SK-N-MC (cell line): ENCODE results near the gene IFI35.

Source experiments
- DNase-seq: peaks from one replicate; pipeline ENCODE4 v3.0.0-alpha.2; 2011; ENCODE audit warnings: low read depth, low spot score
- H3K27ac ChIP-seq: fragments of 200-600 bp; sonication (generic); 2 replicates; pipeline ENCODE4 v1.5.1; 2016; ENCODE audit warnings: mixed run types
- H3K36me3 ChIP-seq: fragments of 200-600 bp; sonication (generic); 2 replicates; pipeline ENCODE4 v1.6.1; 2017; ENCODE audit warnings: antibody characterized with exemption, low read length, mixed read lengths; ENCODE audit not compliant: insufficient read depth
- H3K4me3 ChIP-seq: fragments of 200-600 bp; sonication (generic); 2 replicates; pipeline ENCODE4 v1.5.1; 2016
- H3K9ac ChIP-seq: fragments of 200-600 bp; sonication (generic); 2 replicates; pipeline ENCODE4 v1.8.0; 2017; ENCODE audit warnings: mixed run types, mixed read lengths; ENCODE audit not compliant: insufficient read length
- H3K9me3 ChIP-seq: fragments of 200-600 bp; sonication (generic); 2 replicates; pipeline ENCODE4 v1.6.1; 2017; ENCODE audit warnings: low read depth, mild to moderate bottlenecking, antibody characterized with exemption, low read length, moderate library complexity, mixed read lengths
- EZH2 ChIP-seq: fragments of 200-600 bp; sonication (generic); IDR thresholded peaks from one replicate; pipeline ENCODE4 v1.6.1; 2017; ENCODE audit warnings: antibody characterized with exemption
- FOXP2 ChIP-seq: optimal IDR thresholded peaks from 2 replicates; pipeline ENCODE3; 2011; ENCODE audit warnings: mild to moderate bottlenecking, moderate library complexity; ENCODE audit not compliant: insufficient read depth; ENCODE audit errors: extremely low read length, control extremely low read depth
- POLR2AphosphoS5 ChIP-seq: IDR thresholded peaks from 2 replicates; pipeline ENCODE4 v1.6.1; 2012; ENCODE audit warnings: mild to moderate bottlenecking, low read depth, low read length, borderline replicate concordance

Gene IFI35

DNA sequence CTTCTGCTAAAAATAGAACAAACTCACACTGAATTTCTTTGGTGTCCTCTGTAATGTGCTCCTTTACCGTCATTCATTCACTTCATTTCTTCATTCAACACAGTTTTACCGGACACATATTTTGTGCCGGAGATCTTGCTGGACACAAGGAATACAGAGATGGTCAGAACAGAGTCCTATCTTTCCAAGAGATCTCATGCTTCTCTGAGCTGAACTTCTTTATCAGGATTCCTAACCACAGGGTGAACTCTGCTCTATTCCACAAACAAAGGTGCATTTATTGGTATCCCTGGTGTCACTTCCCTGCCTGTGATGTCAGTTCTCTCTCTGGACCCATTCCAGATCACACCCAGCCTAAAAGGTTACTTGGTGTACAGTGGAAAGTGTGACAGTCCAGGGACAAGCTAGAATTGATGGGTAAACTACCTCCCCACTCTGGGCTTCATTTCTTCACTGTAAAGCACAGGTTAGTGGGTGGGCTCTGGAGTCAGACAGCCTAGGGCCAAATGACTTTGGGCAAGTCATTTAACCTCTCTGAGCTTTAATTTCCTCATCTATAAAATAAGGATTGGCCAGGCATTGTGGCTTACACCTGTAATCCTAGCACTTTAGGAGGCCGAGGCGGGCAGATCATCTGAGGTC lies 4.2 kb downstream of the IFI35 start:
- no peaks in the 10 kb centered on the region for H3K9me3 ChIP-seq
- no peaks in the 10 kb centered on the region for H3K36me3 ChIP-seq
- H3K9ac ChIP-seq: no peak overlapping the region
- H3K4me3 ChIP-seq: no peak overlapping the region
- DNase-seq: no peak
- TF ChIP-seq EZH2 (no peak), POLR2AphosphoS5 (no peak), FOXP2 (no peak)
- H3K27ac ChIP-seq: no peak overlapping the region

DNA sequence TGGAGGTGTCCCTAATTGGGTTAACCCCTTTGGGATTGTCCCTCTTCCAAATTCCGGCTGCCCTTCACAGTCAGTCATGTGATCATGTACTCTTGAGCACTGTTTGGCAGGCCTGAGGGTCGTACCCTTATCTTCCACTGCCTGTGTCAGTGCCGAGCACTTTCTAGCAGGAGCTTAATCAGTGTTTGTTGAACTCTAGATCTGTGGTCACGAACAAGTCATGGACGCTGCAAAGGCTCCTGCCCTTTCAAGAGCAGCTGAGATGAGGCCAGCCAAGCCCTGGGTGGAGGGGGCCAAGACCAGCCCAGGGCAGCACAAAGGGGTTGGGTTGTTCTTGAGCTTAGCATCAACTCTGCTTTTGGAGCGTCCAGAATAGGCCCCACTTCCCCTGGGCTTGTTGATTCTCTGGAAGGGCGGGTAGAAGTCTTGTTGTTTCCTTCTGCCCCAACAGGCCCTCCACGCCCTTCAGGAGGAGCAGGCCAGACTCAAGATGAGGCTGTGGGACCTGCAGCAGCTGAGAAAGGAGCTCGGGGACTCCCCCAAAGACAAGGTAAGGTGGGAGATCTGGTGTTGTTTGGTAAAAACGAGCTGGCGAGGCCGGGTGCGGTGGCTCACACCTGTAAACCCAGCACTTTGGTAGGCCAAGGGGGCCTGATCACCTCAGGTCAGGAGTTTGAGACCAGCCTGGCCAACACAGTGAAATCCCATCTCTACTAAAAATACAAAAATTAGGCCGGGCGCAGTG lies 5.3 kb downstream of the IFI35 start:
- Histone ChIP-seq H3K9me3 (no peaks in the 10 kb centered on the region), H3K9ac (no peak overlapping the region), H3K27ac (no peak overlapping the region), H3K36me3 (no peaks in the 10 kb centered on the region), H3K4me3 (no peak overlapping the region)
- no peak for TF ChIP-seq FOXP2
- no peak for TF ChIP-seq POLR2AphosphoS5
- TF ChIP-seq EZH2: no peak
- DNase-seq: no peak

DNA sequence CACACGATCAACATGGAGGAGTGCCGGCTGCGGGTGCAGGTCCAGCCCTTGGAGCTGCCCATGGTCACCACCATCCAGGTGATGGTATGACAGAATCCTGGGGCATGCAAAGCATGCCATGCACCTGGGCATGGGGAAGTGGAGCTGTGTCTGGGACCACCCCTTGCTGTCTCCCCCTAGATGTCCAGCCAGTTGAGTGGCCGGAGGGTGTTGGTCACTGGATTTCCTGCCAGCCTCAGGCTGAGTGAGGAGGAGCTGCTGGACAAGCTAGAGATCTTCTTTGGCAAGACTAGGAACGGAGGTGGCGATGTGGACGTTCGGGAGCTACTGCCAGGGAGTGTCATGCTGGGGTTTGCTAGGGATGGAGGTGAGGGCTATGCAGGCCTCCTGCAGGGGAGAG lies 6.7 kb downstream of the IFI35 start:
- H3K27ac ChIP-seq: no peak overlapping the region
- no peak for TF ChIP-seq EZH2
- no peak for TF ChIP-seq POLR2AphosphoS5
- TF ChIP-seq FOXP2: no peak
- no peak overlapping the region for H3K9ac ChIP-seq
- no peak overlapping the region for H3K4me3 ChIP-seq
- no peaks in the 10 kb centered on the region for H3K9me3 ChIP-seq
- DNase-seq: no peak
- H3K36me3 ChIP-seq: no peaks in the 10 kb centered on the region

DNA sequence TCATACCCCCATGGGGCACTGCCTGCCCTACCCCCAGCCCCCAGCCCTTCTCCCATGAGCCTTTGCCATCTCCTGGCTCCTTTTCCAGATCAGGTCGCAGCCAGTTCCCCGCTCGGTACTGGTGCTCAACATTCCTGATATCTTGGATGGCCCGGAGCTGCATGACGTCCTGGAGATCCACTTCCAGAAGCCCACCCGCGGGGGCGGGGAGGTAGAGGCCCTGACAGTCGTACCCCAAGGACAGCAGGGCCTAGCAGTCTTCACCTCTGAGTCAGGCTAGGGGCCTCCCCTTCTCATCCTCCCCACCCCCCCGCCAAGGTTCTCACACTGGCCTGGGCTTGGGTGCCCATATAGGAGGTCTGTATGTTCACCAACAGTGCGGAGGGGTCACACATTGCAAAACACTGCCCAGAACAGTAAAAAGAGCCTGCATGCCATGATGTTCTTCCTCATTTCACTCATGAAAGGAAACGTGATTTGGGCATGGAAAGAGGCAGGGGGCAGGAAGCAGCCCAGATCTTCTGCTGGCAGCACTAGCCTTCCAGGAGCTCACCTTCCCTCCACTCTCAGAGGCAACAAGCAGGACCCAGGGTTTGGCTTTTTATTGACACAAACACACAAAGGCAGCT lies 7.5 kb downstream of the IFI35 start:
- H3K36me3 ChIP-seq: no peaks in the 10 kb centered on the region
- H3K9ac ChIP-seq: no peak overlapping the region
- no peaks in the 10 kb centered on the region for H3K9me3 ChIP-seq
- H3K4me3 ChIP-seq: no peak overlapping the region
- no peak for TF ChIP-seq POLR2AphosphoS5
- no peak for TF ChIP-seq EZH2
- TF ChIP-seq FOXP2: no peak
- no peak overlapping the region for H3K27ac ChIP-seq
- DNase-seq: no peak

DNA sequence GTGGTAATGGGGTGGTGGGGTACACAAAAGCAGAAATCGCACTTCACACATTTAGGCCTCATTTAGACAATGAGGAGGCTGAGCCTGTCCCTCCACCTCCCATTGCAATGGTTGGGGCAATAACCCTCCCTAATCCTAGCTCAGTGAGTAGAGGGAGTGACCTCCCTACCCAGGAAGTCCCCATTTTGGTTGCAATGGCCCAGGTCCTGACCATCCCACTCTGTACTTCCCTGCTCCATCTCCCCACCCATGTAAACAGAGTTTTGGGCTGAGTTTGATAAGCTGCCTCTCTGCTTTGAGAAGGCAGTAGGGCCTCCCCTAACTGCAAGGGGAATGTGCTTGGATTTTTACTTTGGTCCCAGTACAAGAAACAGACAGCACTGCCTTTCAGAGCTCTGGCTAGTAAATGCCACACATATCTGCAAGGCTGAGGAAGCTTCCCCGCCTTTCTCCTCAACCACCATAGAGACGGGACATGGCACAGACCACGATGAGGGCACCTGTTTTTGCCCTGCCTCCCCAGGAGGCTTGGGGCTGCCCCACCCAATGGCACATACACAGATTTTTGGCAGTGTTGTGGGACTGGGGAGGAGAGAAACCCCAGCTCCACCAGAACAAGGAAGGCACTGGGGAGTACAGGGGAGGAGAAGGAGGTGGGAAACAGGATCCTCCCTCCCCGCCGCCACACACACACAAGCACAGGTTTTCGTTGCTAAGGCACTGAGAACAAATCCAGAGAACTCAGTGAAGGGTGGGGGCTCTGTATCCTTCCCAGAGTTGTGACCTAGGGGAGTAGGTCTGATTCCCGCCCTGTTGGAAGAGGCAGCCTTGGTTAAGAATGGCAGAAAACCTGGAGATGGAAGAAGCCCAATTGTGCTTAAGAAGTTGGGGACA lies 8.3 kb downstream of the IFI35 start:
- Histone ChIP-seq H3K4me3 (no peak overlapping the region), H3K36me3 (no peaks in the 10 kb centered on the region), H3K9me3 (no peaks in the 10 kb centered on the region), H3K27ac (no peak overlapping the region), H3K9ac (no peak overlapping the region)
- DNase-seq: no peak
- no peak for TF ChIP-seq FOXP2
- TF ChIP-seq POLR2AphosphoS5: no peak
- TF ChIP-seq EZH2: no peak

DNA sequence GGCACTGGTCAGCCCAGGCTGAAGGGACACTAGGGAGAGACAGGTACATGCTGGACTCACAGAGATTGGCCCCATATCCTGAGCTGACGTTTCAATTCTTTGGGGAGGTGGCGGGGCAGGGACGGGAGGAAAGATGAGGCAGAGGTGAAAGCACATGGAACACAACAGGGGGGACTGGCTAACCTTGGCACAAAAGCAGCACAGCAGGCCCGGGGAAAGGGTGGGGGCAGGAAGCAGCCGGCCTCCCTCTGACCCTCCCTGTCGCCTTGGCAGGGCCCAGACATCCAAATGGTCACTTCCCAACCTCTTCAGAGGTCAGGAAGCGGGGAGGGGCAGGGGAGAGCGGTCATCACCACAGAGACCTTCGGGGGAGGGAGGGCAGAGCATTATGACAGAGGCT lies 9.0 kb downstream of the IFI35 start:
- Histone ChIP-seq H3K27ac (no peak overlapping the region), H3K4me3 (no peak overlapping the region), H3K36me3 (no peaks in the 10 kb centered on the region), H3K9me3 (no peaks in the 10 kb centered on the region), H3K9ac (no peak overlapping the region)
- TF ChIP-seq FOXP2 (no peak), POLR2AphosphoS5 (no peak), EZH2 (no peak)
- DNase-seq: no peak

DNA sequence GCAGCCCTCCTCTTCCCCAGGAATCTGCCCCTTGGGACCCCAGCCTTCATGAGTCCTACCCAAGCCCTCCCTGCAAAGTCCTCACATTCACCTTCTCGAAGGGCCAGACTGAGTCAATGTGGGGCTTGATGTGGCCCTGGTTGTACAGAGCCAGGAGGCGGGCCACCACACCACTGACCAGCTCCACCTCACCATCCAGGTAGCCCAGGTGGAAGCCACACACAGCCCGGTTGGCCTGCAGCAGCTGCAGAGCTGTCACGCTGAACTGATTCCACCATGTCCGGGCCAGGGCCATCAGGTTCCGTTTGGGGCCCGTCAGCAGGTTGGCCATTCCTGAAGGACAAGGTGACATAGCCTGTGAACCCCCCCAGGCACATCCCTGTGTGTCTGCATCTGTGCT lies 9.6 kb downstream of the IFI35 start:
- DNase-seq: no peak
- Histone ChIP-seq H3K27ac (no peak overlapping the region), H3K4me3 (no peak overlapping the region), H3K9me3 (no peaks in the 10 kb centered on the region), H3K9ac (no peak overlapping the region), H3K36me3 (no peaks in the 10 kb centered on the region)
- TF ChIP-seq POLR2AphosphoS5: no peak
- no peak for TF ChIP-seq EZH2
- TF ChIP-seq FOXP2: no peak
